Daoy (cell line): ENCODE measurements around the gene RPAP3. TPM values are rescaled to one million over a fixed set of nuclear protein-coding genes. Genes with fewer than 3 reads are reported as not detected.

Experiments used
- DNase-seq: peaks from one replicate; pipeline ENCODE4 v3.0.0-alpha.2; 2015; ENCODE audit warnings: low read depth
- total RNA-seq: library from RNA; depleted of rRNA; stranded (reverse); fragments of >200 nt; shearing (Covaris generic); gene quantifications from 2 replicates; pipeline ENCODE4 v1.2.3, GENCODE V29; 2014

The RPAP3 gene
- total RNA-seq, 1 experiment from 2014 or later, result 58.5 TPM

- DNase-seq, result peak; percentile 64
Observed at GRCh38 chr12:47742253-47742825, 36.5 kb upstream of the RPAP3 start.

DNA sequence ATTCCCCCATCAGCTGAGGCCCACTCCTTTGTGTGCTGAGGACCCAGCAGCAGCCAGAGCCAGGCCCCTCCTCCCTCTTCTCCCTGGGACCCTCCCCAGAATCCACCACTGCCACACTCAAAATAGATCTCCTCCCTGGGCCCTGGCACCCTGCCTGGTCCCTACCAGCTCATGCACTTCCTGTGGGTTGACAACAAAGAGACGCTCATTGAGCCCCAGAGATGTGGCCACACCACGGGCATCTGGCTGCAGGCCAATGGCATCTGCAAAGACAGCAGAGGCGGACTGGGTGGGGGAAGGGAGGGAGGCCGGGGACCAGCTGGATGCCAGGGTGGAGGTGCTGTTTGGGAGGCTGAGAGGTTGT lies 35.5 kb upstream of the RPAP3 start:
- DNase-seq, result peak; percentile 87

- no peak for DNase-seq
Observed at GRCh38 chr12:47740606-47741339, 34.9 kb upstream of the RPAP3 start.

- DNase-seq, result no peak
Observed at GRCh38 chr12:47739979-47740378, 34.1 kb upstream of the RPAP3 start.

GRCh38 chr12:47739297-47739696 lies 33.5 kb upstream of the RPAP3 start:
- no peak for DNase-seq

DNA sequence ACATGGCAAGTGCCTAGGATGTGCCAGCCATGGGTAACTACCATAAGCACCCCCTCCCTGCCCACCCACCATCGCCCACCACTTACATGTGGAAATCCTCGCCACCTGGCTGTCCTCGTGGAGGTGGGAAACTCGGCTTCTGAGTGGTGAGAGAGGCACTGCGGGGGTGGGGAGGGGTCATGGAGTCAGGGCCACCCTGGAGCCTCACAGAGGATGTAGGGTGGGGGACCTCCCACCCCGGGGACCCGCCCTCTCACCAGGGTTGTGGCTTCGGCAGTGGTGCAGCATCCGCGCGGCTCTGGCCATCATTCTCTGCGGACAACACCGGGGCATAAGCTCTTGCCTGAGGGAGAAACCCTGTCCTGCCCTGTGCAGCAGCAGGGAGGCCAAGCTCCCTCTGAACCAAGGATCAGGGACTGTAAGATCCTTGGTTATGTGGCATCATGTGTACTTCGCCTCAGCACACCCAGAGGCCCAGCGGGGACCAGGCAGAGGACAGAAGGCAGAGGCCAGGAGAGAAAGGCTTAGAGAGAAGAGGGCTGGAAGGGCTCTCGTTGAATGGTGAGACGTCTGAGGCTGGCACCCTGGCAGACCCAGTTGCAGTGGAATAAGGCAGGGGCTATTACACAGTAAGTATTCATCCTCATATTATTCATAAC lies 32.2 kb upstream of the RPAP3 start:
- no peak for DNase-seq

DNA sequence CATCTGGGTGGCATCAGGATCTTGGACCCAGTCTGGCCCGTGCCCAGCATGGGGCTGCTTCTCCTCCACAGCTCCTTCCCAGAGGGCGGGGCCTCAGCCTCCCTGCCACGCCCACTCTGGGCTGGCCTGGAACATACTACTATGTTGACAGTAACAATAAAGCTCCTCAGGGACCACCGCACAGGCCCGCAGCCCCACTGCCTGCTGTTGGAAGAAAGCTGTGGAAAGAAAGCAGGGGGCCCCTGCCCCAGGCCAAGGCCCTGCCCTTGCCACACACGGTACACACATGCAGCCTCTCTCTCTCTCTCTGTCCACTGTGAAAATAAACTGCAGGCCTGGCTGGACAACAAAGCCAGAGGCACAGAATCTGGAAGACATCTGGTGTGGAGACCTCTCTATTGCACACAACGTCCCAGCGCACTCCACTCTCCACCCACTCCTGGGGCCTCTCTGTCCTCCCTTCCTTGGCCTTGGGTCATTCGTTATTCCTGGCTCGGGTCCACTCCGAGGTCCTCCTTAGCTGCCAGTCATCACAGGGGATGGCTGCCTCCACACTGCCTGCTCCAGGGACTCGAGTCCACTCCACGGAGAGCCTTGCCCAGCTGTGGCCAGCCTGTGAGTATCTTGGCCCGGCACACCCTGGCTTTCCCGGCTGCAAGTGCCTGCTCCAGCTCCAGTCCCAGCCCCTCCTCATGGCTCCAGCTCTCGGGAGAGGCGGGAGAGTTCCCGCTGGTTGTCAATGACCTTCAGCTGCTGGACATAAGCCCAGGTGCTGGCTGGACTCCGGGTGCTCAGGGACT lies 31.2 kb upstream of the RPAP3 start:
- no peak for DNase-seq

- no peak for DNase-seq
Observed at GRCh38 chr12:47736216-47736615, 30.4 kb upstream of the RPAP3 start.

DNA sequence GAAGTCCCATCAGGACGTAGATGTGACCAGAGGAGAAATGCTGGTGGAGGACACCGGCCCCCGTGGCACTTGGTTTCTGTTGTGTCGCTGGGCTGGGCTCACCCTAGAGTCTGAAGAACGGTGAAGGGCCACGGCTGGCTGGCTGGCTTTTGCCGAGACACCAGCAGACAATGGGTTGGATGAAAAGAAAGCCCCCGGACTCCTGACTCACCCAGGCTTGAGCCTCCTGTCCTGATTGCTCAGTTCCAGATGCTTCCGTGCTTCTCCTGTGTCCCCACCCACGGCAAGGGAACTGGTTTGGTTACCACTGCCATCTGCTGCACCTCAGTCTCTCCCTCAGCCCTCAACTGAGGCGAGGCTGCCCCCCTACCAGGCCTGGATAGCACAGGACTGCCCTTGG lies 29.8 kb upstream of the RPAP3 start:
- DNase-seq, result no peak

- no peak for DNase-seq
Observed at GRCh38 chr12:47734725-47735480, 29.1 kb upstream of the RPAP3 start.

- no peak for DNase-seq
Observed at GRCh38 chr12:47733142-47733541, 27.3 kb upstream of the RPAP3 start.

DNA sequence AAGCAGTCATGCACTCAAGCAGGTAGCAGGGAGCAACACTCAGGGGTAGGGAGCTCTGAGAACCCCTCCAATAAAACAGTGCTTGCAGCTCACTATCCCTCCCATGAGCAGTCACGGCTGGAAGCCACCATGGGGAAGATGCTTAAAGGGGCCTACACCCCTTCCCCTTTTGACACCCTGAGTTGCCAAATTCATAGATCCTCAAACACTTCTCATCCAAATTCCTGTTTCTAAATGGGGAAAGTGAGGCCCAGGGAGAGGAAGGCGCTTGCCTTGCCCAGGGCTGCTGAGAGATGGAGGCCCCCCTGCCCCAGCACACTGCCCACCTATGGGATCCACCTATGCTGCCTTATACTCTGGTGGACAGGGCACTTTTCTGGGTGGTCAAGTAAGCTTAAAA lies 26.7 kb upstream of the RPAP3 start:
- no peak for DNase-seq

GRCh38 chr12:47731723-47732122 lies 25.9 kb upstream of the RPAP3 start:
- no peak for DNase-seq

DNA sequence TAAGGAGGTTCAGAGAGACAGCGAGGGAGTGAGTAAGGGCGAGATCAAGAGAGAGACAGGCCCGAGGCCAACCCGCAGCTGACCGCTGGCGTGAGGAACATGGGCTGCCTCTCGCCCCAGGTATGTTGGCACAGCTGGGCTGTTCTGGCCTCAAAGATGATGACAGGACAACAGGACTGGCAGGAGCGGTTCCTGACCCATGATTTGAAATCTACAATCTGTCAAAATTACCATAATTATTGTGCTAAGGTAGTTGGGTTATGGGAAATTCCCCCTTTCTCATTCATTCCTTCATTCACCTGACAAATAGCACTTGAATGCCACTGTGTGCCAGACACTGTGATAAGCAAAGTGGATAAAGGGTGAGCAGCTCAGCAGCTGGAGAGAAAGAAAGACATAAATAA lies 24.5 kb upstream of the RPAP3 start:
- DNase-seq, result peak; percentile 54

- no peak for DNase-seq
Observed at GRCh38 chr12:47729233-47729632, 23.4 kb upstream of the RPAP3 start.

DNA sequence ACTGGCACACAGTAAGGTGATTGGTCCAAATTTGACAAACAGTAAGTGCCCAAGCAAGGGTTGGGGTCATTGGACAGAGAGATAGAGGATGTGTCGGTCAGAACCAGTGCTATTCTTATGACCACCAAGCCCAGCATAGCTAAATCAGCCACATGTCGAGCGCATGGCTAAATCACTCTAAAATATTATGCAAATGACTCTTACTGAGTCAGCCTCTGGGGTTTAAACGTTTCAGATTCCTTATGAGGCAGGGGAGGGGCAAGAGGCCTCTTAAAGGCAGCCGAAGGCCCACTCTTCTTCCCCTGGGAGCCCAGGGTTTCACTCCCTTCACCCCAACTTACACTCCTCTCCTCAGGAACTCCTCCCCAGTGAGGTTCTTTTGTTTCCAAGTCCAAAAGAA lies 20.1 kb upstream of the RPAP3 start:
- DNase-seq, result peak; percentile 50

DNA sequence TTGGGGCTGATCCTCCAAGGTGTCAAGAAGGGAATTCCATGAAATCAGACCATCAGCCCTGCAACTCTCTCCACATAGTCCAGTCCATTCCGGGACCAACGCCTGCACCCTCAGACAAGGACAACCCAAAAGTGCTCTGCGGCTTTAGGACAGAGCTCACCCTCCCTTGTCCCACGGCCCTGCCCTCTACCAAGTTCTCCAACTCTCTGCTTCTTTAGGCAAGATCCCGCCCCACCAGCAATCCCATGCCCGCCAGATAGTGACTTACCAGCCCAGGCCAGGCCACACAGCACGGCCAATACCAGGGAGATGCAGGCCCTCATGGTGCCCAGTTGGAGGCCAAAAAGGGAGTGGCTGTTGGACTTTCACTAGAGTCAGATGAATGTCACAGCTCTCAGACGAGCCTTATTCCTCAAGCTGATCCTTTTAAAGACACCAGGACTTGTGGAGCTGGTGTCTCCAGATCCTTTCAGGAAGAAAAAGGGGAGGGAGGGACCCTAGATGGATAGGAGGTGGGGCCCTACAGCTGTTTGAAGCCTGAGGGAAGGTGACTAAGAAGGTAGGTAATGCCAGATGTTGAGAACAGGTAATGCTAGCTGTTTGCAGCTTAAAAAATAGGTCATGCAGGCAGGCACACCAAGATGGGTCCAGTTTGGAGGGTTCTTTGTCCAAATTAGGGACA lies 19.4 kb upstream of the RPAP3 start, which contains the start of gene ENDOU:
TSS of gene ENDOU (minus strand) at position 400 of the 682 bp plus-strand sequence. CDS start at position 323, 77 bp downstream.
- DNase-seq, result no peak

- DNase-seq, result no peak
Observed at GRCh38 chr12:47722941-47723631, 17.3 kb upstream of the RPAP3 start.

DNA sequence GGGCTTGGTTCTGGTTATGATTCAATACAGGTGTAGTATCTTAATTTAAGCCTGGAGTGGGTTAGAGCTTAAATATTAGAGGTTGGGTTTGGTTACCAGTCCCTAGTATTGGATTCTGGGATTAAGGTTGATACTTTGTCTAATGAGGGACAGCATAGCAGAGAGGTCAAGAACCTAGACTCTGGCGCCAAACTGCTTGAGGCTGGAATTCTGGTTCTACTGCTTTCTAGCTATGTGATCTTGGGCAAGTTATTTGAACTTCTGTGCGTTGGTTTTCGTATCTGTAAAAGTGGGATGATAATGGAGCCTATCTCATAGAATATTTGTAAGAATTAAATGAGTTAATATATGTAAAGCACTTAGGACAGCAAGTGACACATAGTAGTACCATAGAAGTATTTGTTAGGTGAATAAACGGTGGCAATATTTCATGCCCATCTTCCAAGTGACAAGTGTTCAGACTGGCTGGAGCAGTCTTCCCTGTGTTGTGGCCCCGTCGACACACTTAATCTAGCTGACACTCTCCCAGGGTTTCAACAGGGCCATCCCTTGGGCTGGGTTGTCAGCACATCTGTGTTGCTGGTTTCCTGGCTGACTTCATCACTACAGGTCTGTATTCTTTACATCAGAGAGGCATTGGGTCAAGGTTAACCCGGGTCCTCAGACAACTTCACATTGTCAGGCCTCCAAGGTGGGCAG lies 16.5 kb upstream of the RPAP3 start:
- DNase-seq, result no peak
